ENCODE measurements around the gene CDCA7L.

The CDCA7L gene

GRCh38 chr7:21851559-21851967 is 94.1 kb downstream of the CDCA7L start:
- Histone ChIP-seq H3K4me1 (no peaks in the 10 kb centered on the region), H3K27ac (no peak overlapping the region)
- no peak for TF ChIP-seq CTCF (IDR thresholded peaks at IDR 0.05)

More at GRCh38 chr7:21851559-21851967, 94.1 kb downstream of the CDCA7L start:
- Histone ChIP-seq H3K27me3 (ENCODE audit: control insufficient read depth, insufficient read depth, low read length) (no peaks in the 10 kb centered on the region), H3K79me2 (no peaks in the 10 kb centered on the region), H3K4me3 (ENCODE audit: low read depth, low read length) (no peak overlapping the region), H3K36me3 (ENCODE audit: control insufficient read depth, insufficient read depth, low read length) (peaks cover 2% of the 10 kb centered on the region), H2AFZ (no peak overlapping the region), H3K9ac (no peak overlapping the region), H3K4me2 (ENCODE audit: low read length) (no peak overlapping the region), H3K9me3 (ENCODE audit: control insufficient read depth, low read length) (no peaks in the 10 kb centered on the region)

All from parathyroid adenoma (tissue), 2 donors.